Activated T-helper 2 cell treated with anti-CD3 and anti-CD28 coated beads, Interferon-gamma antibody, Interleukin-2, Interleukin-4, amounts not matched to agents 10 μg/mL and 5 μg/mL and 100 μg/mL, durations not matched to agents 14 hours and 24 hours and 36 hours (primary cell): ENCODE measurements around the gene LENEP. TPM values are rescaled to one million over a fixed set of nuclear protein-coding genes. Genes with fewer than 3 reads are reported as not detected.
"Not testable (repeated sequence)": the region's sequence is repeated elsewhere in the genome, so short reads cannot be mapped to it uniquely, and the experiment has no call there.

ENCODE experiments used
- DNase-seq: peaks from one replicate; pipeline ENCODE4 v3.0.0; 2021; ENCODE audit warnings: low spot score
- H3K27ac Mint-ChIP-seq: one replicate; pipeline ENCODE4 v1.8.0; 2021; ENCODE audit warnings: mixed read lengths
- H3K27me3 Mint-ChIP-seq: one replicate; pipeline ENCODE4 v1.8.0; 2021; ENCODE audit warnings: low read depth, mixed read lengths
- H3K36me3 Mint-ChIP-seq: one replicate; pipeline ENCODE4 v1.8.0; 2021; ENCODE audit warnings: low read depth, mixed read lengths
- H3K4me1 Mint-ChIP-seq: one replicate; pipeline ENCODE4 v1.8.0; 2021; ENCODE audit warnings: low read depth, mixed read lengths
- H3K4me3 Mint-ChIP-seq: one replicate; pipeline ENCODE4 v1.8.0; 2021; ENCODE audit warnings: low read depth, mild to moderate bottlenecking, moderate library complexity, mixed read lengths
- H3K9me3 Mint-ChIP-seq: one replicate; pipeline ENCODE4 v1.8.0; 2021; ENCODE audit warnings: mixed read lengths
- intact Hi-C: fragments of 100-400 bp; cut with micrococcal nuclease; formaldehyde crosslinking; loops from one replicate; pipeline ENCODE4 v1.15.1; 2023
- total RNA-seq: library from RNA; stranded (reverse); gene quantifications from 2 replicates; pipeline ENCODE4 v1.2.3, GENCODE V29; 2022

LENEP gene
- total RNA-seq, 1 donor from 2014 or later: 2.0 TPM

- Mint-ChIP-seq H3K9me3 (no peaks in the 10 kb centered on the region), H3K4me1 (peaks cover 5% of the 10 kb centered on the region), H3K27ac (no peak overlapping the region), H3K36me3 (peaks cover 31% of the 10 kb centered on the region), H3K27me3 (no peaks in the 10 kb centered on the region), H3K4me3 (no peak overlapping the region)
- intact Hi-C loops: no loop called here
- DNase-seq: no peak
These were observed 5.1 kb upstream of the LENEP start for GRCh38 chr1:154988058-154988954.

GRCh38 chr1:154989195-154989860 is 4.1 kb upstream of the LENEP start:
- Mint-ChIP-seq H3K27me3 (no peaks in the 10 kb centered on the region), H3K4me1 (peaks cover 5% of the 10 kb centered on the region), H3K36me3 (peaks cover 28% of the 10 kb centered on the region), H3K27ac (no peak overlapping the region), H3K9me3 (no peaks in the 10 kb centered on the region), H3K4me3 (no peak overlapping the region)
- intact Hi-C loops: no loop called here
- no peak for DNase-seq

- H3K9me3 Mint-ChIP-seq: no peaks in the 10 kb centered on the region
- H3K4me1 Mint-ChIP-seq: peaks cover 9% of the 10 kb centered on the region
- peaks cover 28% of the 10 kb centered on the region for H3K36me3 Mint-ChIP-seq
- intact Hi-C loops: no loop called here
- no peaks in the 10 kb centered on the region for H3K27me3 Mint-ChIP-seq
- no peak for DNase-seq
- H3K27ac Mint-ChIP-seq: no peak overlapping the region
- H3K4me3 Mint-ChIP-seq: no peak overlapping the region
These were observed 3.1 kb upstream of the LENEP start for GRCh38 chr1:154990276-154990675.

- H3K36me3 Mint-ChIP-seq: peaks cover 22% of the 10 kb centered on the region
- intact Hi-C loops: no loop called here
- H3K27me3 Mint-ChIP-seq: no peaks in the 10 kb centered on the region
- no peak overlapping the region for H3K4me3 Mint-ChIP-seq
- no peak overlapping the region for H3K27ac Mint-ChIP-seq
- no peak for DNase-seq
- H3K9me3 Mint-ChIP-seq: no peaks in the 10 kb centered on the region
- peaks cover 21% of the 10 kb centered on the region for H3K4me1 Mint-ChIP-seq
These were observed 440 bp upstream of the LENEP start for GRCh38 chr1:154992721-154993571.

- Mint-ChIP-seq H3K4me3 (no peak overlapping the region), H3K4me1 (peaks cover 25% of the 10 kb centered on the region), H3K36me3 (peaks cover 9% of the 10 kb centered on the region), H3K9me3 (no peaks in the 10 kb centered on the region), H3K27me3 (no peaks in the 10 kb centered on the region), H3K27ac (no peak overlapping the region)
- no peak for DNase-seq
- intact Hi-C loops: no loop called here
These were observed 842 bp downstream of the LENEP start for GRCh38 chr1:154994269-154994587.

GRCh38 chr1:154994591-154994990 is 1.2 kb downstream of the LENEP start:
- no peak for DNase-seq
- Mint-ChIP-seq H3K4me3 (no peak overlapping the region), H3K36me3 (peaks cover 7% of the 10 kb centered on the region), H3K9me3 (no peaks in the 10 kb centered on the region), H3K27ac (no peak overlapping the region), H3K27me3 (no peaks in the 10 kb centered on the region), H3K4me1 (peaks cover 25% of the 10 kb centered on the region)
- intact Hi-C loops: no loop called here

- H3K27me3 Mint-ChIP-seq, intact Hi-C loops, H3K36me3 Mint-ChIP-seq, H3K9me3 Mint-ChIP-seq, H3K27ac Mint-ChIP-seq, DNase-seq, H3K4me3 Mint-ChIP-seq: not testable (repeated sequence)
- H3K4me1 Mint-ChIP-seq: peaks cover 30% of the 10 kb centered on the region
These were observed 2.1 kb downstream of the LENEP start for GRCh38 chr1:154995301-154995983.

GRCh38 chr1:154996966-154997701 is 3.7 kb downstream of the LENEP start:
- DNase-seq: no peak

GRCh38 chr1:154998201-154998780 is 4.9 kb downstream of the LENEP start:
- Mint-ChIP-seq H3K9me3 (no peaks in the 10 kb centered on the region), H3K4me1 (peaks cover 30% of the 10 kb centered on the region), H3K27me3 (no peaks in the 10 kb centered on the region), H3K27ac (peak overlapping the region; percentile 76), H3K4me3 (peak overlapping the region; percentile 45), H3K36me3 (peaks cover 5% of the 10 kb centered on the region)
- DNase-seq: no peak
- intact Hi-C loops: no loop called here

More at GRCh38 chr1:154996966-154997701, 3.7 kb downstream of the LENEP start:
- Mint-ChIP-seq H3K27me3 (no peaks in the 10 kb centered on the region), H3K4me3 (no peak overlapping the region), H3K4me1 (peaks cover 30% of the 10 kb centered on the region), H3K36me3 (no peaks in the 10 kb centered on the region), H3K9me3 (no peaks in the 10 kb centered on the region), H3K27ac (peak overlapping the region; percentile 32)
- intact Hi-C loops: no loop called here

GRCh38 chr1:154998818-154999570 is 5.6 kb downstream of the LENEP start:
- H3K27ac Mint-ChIP-seq: peak overlapping the region; percentile 83
- DNase-seq: peak; percentile 62
- peaks cover 31% of the 10 kb centered on the region for H3K4me1 Mint-ChIP-seq
- H3K27me3 Mint-ChIP-seq: no peaks in the 10 kb centered on the region
- H3K4me3 Mint-ChIP-seq: peak overlapping the region; percentile 75
- no peaks in the 10 kb centered on the region for H3K9me3 Mint-ChIP-seq
- H3K36me3 Mint-ChIP-seq: peaks cover 9% of the 10 kb centered on the region
- intact Hi-C loops: loop anchor here (1.0 kb wide), 2 partner anchors 16 to 24 kb away; partner anchors contain the start of gene FLAD1
